B cell (primary cell): ENCODE data around the gene TPBG.

ENCODE experiments used
- CTCF ChIP-seq: fragments of 200-600 bp; IDR thresholded peaks from one replicate; pipeline ENCODE4 v1.8.0; 2022; ENCODE audit warnings: antibody characterized with exemption, mild to moderate bottlenecking
- EZH2 ChIP-seq: IDR thresholded peaks from 2 replicates; pipeline ENCODE4 v1.6.1; 2012; ENCODE audit warnings: borderline replicate concordance, low read depth, mild to moderate bottlenecking, moderate library complexity, low read length; ENCODE audit not compliant: insufficient read depth, poor library complexity, severe bottlenecking

- TF ChIP-seq CTCF (no peak), EZH2 (no peak)
These were observed 32.4 kb upstream of the TPBG start for GRCh38 chr6:82331031-82331773.
